K562 (cell line): ENCODE data around the gene ADNP. TPM values are rescaled to one million over a fixed set of nuclear protein-coding genes. Genes with fewer than 3 reads are reported as not detected.
A peak's percentile ranks its signal among the peaks of the same experiment; 100 is the strongest.

Source experiments
- ATAC-seq: fragments of 200-7000 bp; cut with Tn5 transposase; 3 replicates; pipeline ENCODE4 v1.9.1; 2020; ENCODE audit warnings: moderate library complexity
- BruUV-seq: library from RNA; stranded (reverse); fragments of 400-500 nt; replicated peaks from 2 replicates; lab custom pipeline; 2021; lab: Mats Ljungman, UMichigan
- CTCF ChIA-PET: fragments of 300-600 bp; formaldehyde crosslinking; extraction: SDS; loops from one replicate; lab custom pipeline; 2021; ENCODE audit warnings: low intra/inter-chr PET ratio; lab: Yijun Ruan, JAX
- POLR2A ChIA-PET: fragments of 300-600, 350-650 bp; sonication (Branson Sonifier 250); formaldehyde crosslinking; extraction: SDS; loops from one replicate; lab custom pipeline; 2021; ENCODE audit warnings: antibody characterized with exemption, inconsistent platforms; lab: Yijun Ruan, JAX
- DNase-seq, 4 experiments: peaks; one replicate each; pipeline versions ENCODE4 v3.0.0 to v3.0.0-alpha.2; 2011 to 2018; ENCODE audit warnings: low spot score in 3 of 4, mixed read lengths in 3 of 4; ENCODE audit errors: extremely low read depth in 1 of 4
- FAIRE-seq: peaks from 2 replicates; lab custom pipeline; 2011; peaks lifted over from hg19 to GRCh38; lab: Jason Lieb, UNC
- H2AFZ ChIP-seq: 2 replicates; pipeline ENCODE4 v1.6.0; 2011; ENCODE audit warnings: low read depth, low read length, control low read depth, inconsistent platforms
- H3K27ac ChIP-seq: fragments of 200-600 bp; 3 replicates; pipeline ENCODE4 v1.8.0; 2011; ENCODE audit warnings: low read depth, mild to moderate bottlenecking, control low read depth, inconsistent platforms, low read length, moderate library complexity, mixed read lengths; ENCODE audit errors: extremely low read depth
- H3K27me3 ChIP-seq, 2 experiments: fragments of 300-600 bp in 1 of 2; 2 replicates in 1 of 2; 3 replicates in 1 of 2; pipeline versions ENCODE4 v1.6.0 to v1.8.0; 2011; ENCODE audit warnings: inconsistent platforms in 2 of 2, low read length in 2 of 2, mild to moderate bottlenecking in 1 of 2, mixed read lengths in 1 of 2, moderate library complexity in 1 of 2; ENCODE audit not compliant: control insufficient read depth in 2 of 2, insufficient read depth in 2 of 2
- H3K36me3 ChIP-seq: fragments of 300-600 bp; 3 replicates; pipeline ENCODE4 v1.8.0; 2011; ENCODE audit warnings: mild to moderate bottlenecking, low read length, inconsistent platforms; ENCODE audit not compliant: control insufficient read depth, insufficient read depth
- H3K4me1 ChIP-seq, 2 experiments: fragments of 200-600 bp in 1 of 2; replicated peaks in 1 of 2; 2 replicates in 1 of 2; 3 replicates in 1 of 2; pipeline versions ENCODE4 v1.5.1 to v1.8.0; 2011; ENCODE audit warnings: inconsistent platforms in 2 of 2, low read length in 2 of 2, mild to moderate bottlenecking in 1 of 2, mixed read lengths in 1 of 2, moderate library complexity in 1 of 2; ENCODE audit not compliant: control insufficient read depth in 2 of 2, insufficient read depth in 2 of 2
- H3K4me2 ChIP-seq: 2 replicates; pipeline ENCODE4 v1.6.1; 2011; ENCODE audit warnings: low read length, control low read depth, inconsistent platforms, mixed read lengths; ENCODE audit not compliant: insufficient read depth
- H3K4me3 ChIP-seq: fragments of 200-600 bp; sonication (generic), shearing (Covaris generic); 2 replicates; pipeline ENCODE4 v1.5.1; 2016; ENCODE audit warnings: control low read depth, inconsistent platforms
- H3K79me2 ChIP-seq: fragments of 200-600 bp; 3 replicates; pipeline ENCODE4 v1.8.0; 2011; ENCODE audit warnings: low read length, inconsistent platforms; ENCODE audit not compliant: control insufficient read depth, insufficient read depth
- H3K9ac ChIP-seq, 2 experiments: 2 replicates each; pipeline versions ENCODE4 v1.6.0 to v1.6.1; 2011; ENCODE audit warnings: low read depth in 2 of 2, low read length in 2 of 2, control low read depth in 1 of 2, inconsistent platforms in 1 of 2, mild to moderate bottlenecking in 1 of 2, mixed read lengths in 1 of 2; ENCODE audit not compliant: insufficient read depth in 1 of 2
- H3K9me1 ChIP-seq: one replicate; pipeline ENCODE4 v1.6.0; 2011; ENCODE audit warnings: inconsistent platforms, mild to moderate bottlenecking, low read length, moderate library complexity; ENCODE audit not compliant: control insufficient read depth, insufficient read depth
- H3K9me3 ChIP-seq: replicated peaks from 2 replicates; pipeline ENCODE4 v1.5.1; 2011; ENCODE audit warnings: low read depth, low read length, inconsistent platforms; ENCODE audit not compliant: control insufficient read depth, insufficient read depth
- H4K20me1 ChIP-seq: replicated peaks from 2 replicates; pipeline ENCODE4 v1.6.1; 2011; ENCODE audit warnings: low read length, inconsistent platforms, mixed read lengths; ENCODE audit not compliant: control insufficient read depth, insufficient read depth
- CREM ChIP-seq: IDR thresholded peaks from 2 replicates; pipeline ENCODE4 v1.6.1; 2014; ENCODE audit warnings: antibody characterized with exemption, low read depth
- KAT7 ChIP-seq: sonication (generic); formaldehyde crosslinking; IDR thresholded peaks from 2 replicates; pipeline ENCODE4 v1.8.0; 2022; ENCODE audit warnings: missing genetic modification reagents, mild to moderate bottlenecking, borderline replicate concordance
- MEIS2 ChIP-seq: fragments of 450-650 bp; IDR thresholded peaks from 2 replicates; pipeline ENCODE4 v1.6.1; 2014; ENCODE audit warnings: mild to moderate bottlenecking; ENCODE audit not compliant: partially characterized antibody
- PHF20 ChIP-seq: fragments of 450-650 bp; IDR thresholded peaks from 2 replicates; pipeline ENCODE4 v1.6.1; 2018; ENCODE audit not compliant: partially characterized antibody
- SIN3A ChIP-seq, 2 experiments: fragments of 150-350 bp in 1 of 2; IDR thresholded peaks; 2 replicates each; pipeline ENCODE4 v1.6.1; 2011 to 2016; ENCODE audit warnings: borderline replicate concordance in 2 of 2, low read depth in 2 of 2, low read length in 2 of 2, mild to moderate bottlenecking in 2 of 2, moderate library complexity in 2 of 2; ENCODE audit not compliant: control insufficient read depth in 1 of 2
- SRSF3 ChIP-seq: fragments of 200-400 bp; formaldehyde crosslinking; IDR thresholded peaks from 2 replicates; pipeline ENCODE4 v1.6.1; 2016; ENCODE audit warnings: mild to moderate bottlenecking, low read length, moderate library complexity; ENCODE audit not compliant: insufficient read depth
- TEAD4 ChIP-seq, 2 experiments: sonication (generic) in 1 of 2; formaldehyde crosslinking in 1 of 2; IDR thresholded peaks; 2 replicates each; pipeline versions ENCODE4 v1.6.1 to v1.8.0; 2012 to 2022; ENCODE audit warnings: borderline replicate concordance in 1 of 2, inconsistent platforms in 1 of 2, low read length in 1 of 2, mild to moderate bottlenecking in 1 of 2, missing genetic modification reagents in 1 of 2
- YY1 ChIP-seq, 3 experiments: IDR thresholded peaks; 2 replicates each; pipeline ENCODE4 v1.6.1; 2011; ENCODE audit warnings: low read length in 2 of 3, mild to moderate bottlenecking in 2 of 3, moderate library complexity in 2 of 3, borderline replicate concordance in 1 of 3, control low read depth in 1 of 3, low read depth in 1 of 3; ENCODE audit not compliant: insufficient read depth in 3 of 3, insufficient replicate concordance in 2 of 3, control insufficient read depth in 1 of 3, insufficient read length in 1 of 3; ENCODE audit errors: extremely low read depth in 1 of 3
- ZNF232 ChIP-seq: sonication (generic); formaldehyde crosslinking; IDR thresholded peaks from 2 replicates; pipeline ENCODE4 v1.8.0; 2022; ENCODE audit warnings: mild to moderate bottlenecking, missing genetic modification reagents
- WGBS: fragments of 100-300 bp; shearing (Covaris generic); methylation state at CpG from one replicate; pipeline ENCODE4 v1.1.6; 2016; ENCODE audit warnings: low coverage, mixed read lengths; ENCODE audit not compliant: insufficient coverage; ENCODE audit errors: missing lambda C conversion rate; 5-methylcytosine and 5-hydroxymethylcytosine counted together
- in situ Hi-C: fragments of 300-500 bp; cut with MboI; formaldehyde crosslinking; loops from 4 replicates; pipeline ENCODE4 v1.15.0; 2018; ENCODE audit warnings: inconsistent platforms, mixed read lengths
- intact Hi-C: fragments of 100-400 bp; cut with micrococcal nuclease; formaldehyde crosslinking; loops from 2 replicates; pipeline ENCODE4 v1.14.2; 2022
- polyA plus RNA-seq, 8 experiments: library from polyadenylated mRNA; depleted of rRNA in 4 of 8; stranded (reverse) in 5 of 8; unstranded in 3 of 8; fragments of >200 nt; fragmentation: Nextera tagmentation in 2 of 8; fragmentation: Illumina TruSeq in 1 of 8; extraction: Ambion mirVana in 2 of 8; extraction: Trizol in 1 of 8; gene quantifications; 2 replicates each; pipeline versions ENCODE4 v1.2.1 to v1.2.3, GENCODE V29; 2011 to 2014; ENCODE audit warnings: inconsistent platforms in 1 of 8, missing spikeins in 1 of 8
- total RNA-seq, 7 experiments: library from RNA; depleted of rRNA in 6 of 7; stranded (reverse); fragments of >200 nt in 6 of 7; fragmentation: Illumina TruSeq in 2 of 7; extraction: Trizol in 2 of 7; gene quantifications; 2 replicates each; pipeline versions ENCODE4 v1.2.1 to v1.2.3, GENCODE V29; 2011 to 2021; ENCODE audit warnings: low replicate concordance in 1 of 7
- TF ChIP-seq, protein P1 (sequence below), 2 experiments: fragments of 450-650 bp; IDR thresholded peaks; 2 replicates each; pipeline ENCODE4 v1.6.1; 2016
- TF ChIP-seq, protein P2 (sequence below): sonication (generic); formaldehyde crosslinking; IDR thresholded peaks from 2 replicates; pipeline ENCODE4 v1.8.0; 2023; ENCODE audit warnings: missing genetic modification reagents, mild to moderate bottlenecking, borderline replicate concordance

The ADNP gene
- total and polyA plus RNA-seq, 9 of the 15 experiments (the other 6 are each of a cell fraction or from before 2014, with no cell fraction given), result 17.8 to 59.9 (median 25.3) TPM

DNA sequence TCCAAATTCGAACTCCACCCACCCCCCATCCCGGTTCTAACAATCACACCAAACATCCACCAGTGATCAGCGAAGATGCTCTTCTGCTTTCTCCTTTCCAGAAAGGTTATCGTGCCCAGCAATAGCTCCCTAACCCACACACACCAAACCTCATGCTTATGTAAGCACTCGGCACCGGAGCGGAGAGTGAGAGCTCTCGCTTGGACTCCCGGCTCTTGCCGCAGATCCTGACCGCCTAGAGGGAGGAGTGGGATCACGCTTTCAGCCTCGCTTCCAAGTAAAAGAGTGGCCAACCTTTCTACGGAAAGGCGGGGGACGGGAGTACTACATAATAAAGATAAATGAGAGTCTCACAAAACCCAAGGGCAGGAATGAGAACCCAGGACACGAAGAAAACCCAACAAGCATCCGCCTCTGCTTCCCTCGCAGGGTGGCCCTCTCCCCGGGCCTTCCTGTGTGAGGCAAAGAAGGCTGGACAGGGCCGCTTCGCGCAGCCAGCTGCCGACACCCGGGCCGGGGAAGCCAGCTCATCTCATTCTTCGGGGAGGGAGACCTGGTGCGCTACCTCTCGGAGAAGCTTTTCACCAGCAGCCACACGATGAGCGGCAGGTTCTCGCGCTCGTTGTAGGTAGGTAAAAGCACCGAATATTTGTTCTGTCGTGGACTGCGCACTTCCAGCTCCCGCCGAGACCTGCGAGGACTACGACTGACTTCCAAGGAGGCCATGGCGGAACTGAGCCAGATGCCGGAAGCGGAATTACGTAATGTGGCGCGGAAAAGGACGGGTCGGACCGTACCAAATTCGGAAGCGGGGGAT is 26.8 kb upstream of the ADNP start, which contains the start of gene DPM1:
Gene DPM1 (minus strand): TSS at position 735 of the 817 bp plus-strand sequence. CDS start 9 bp downstream, at position 726.
- ATAC-seq, result peak; percentile 84
- BruUV-seq, result no TSS peak
- ChIA-PET CTCF (interaction anchor here (1.0 kb wide), 1 partner anchor 28 kb away, joined by 3 read pairs; no protein-coding TSS in a partner anchor), POLR2A (interaction anchor here (0.6 to 2.0 kb wide), 23 partner anchors 10 to 763 kb away, joined by 3 to 17 read pairs (median 5); partner anchors contain the start of genes ADNP and BCAS4)
- peaks cover 20% of the 10 kb centered on the region for H4K20me1 ChIP-seq
- WGBS, result under 1% methylated on average over 45 of the region's 52 CpGs
- H3K36me3 ChIP-seq, result peaks cover 56% of the 10 kb centered on the region
- peak within 1 kb of the TSS; percentile 95 to 96 for H3K9ac ChIP-seq
- H3K79me2 ChIP-seq, result peaks cover 78% of the 10 kb centered on the region
- H3K4me2 ChIP-seq, result peak within 1 kb of the TSS; percentile 93
- peak within 1 kb of the TSS; percentile 74 for H3K4me3 ChIP-seq
- peak; percentile 94 for FAIRE-seq
- H3K27ac ChIP-seq, result peak within 1 kb of the TSS; percentile 97
- in situ Hi-C loops (no loop called here), intact Hi-C loops (no loop called here)
- H3K27me3 ChIP-seq, result no peaks in the 10 kb centered on the region
- H3K4me1 ChIP-seq, result peaks cover 12 to 19% of the 10 kb centered on the region in 2 experiments; a peak in 4 of 5 replicates
- H3K9me3 ChIP-seq, result no peaks in the 10 kb centered on the region
- peaks cover 8% of the 10 kb centered on the region for H3K9me1 ChIP-seq
- peak; percentile 77 to 93 (median 82) for DNase-seq
- H2AFZ ChIP-seq, result peak within 1 kb of the TSS; percentile 100
- TF ChIP-seq PHF20 (peak; percentile 17), CREM (peak; percentile 93), ZNF232 (CRISPR knock-in tag) (peak; percentile 85), MEIS2 (no peak), YY1 (IDR thresholded peaks at IDR 0.05; ENCODE audit: borderline replicate concordance in 1 of 3, control insufficient read depth in 1 of 3, extremely low read depth in 1 of 3, insufficient read depth in 3 of 3, insufficient read length in 1 of 3, insufficient replicate concordance in 2 of 3, low read depth in 1 of 3, low read length in 2 of 3) (peak; percentile 48 to 92 (median 86)), SRSF3 (no peak), SIN3A (IDR thresholded peaks at IDR 0.05; ENCODE audit: borderline replicate concordance in 2 of 2, control insufficient read depth in 1 of 2, low read depth in 2 of 2, low read length in 2 of 2) (peak; percentile 79 to 82; a peak in 3 of 4 replicates), TEAD4 (IDR thresholded peaks at IDR 0.05; ENCODE audit: low read length) (peak; percentile 14; the same call in 1 of the 2 replicates), TEAD4 (CRISPR knock-in tag; IDR thresholded peaks at IDR 0.05; ENCODE audit: borderline replicate concordance) (no peak), KAT7 (peak; percentile 39; the same call in 1 of the 2 replicates)
- TF ChIP-seq, protein P1, sequence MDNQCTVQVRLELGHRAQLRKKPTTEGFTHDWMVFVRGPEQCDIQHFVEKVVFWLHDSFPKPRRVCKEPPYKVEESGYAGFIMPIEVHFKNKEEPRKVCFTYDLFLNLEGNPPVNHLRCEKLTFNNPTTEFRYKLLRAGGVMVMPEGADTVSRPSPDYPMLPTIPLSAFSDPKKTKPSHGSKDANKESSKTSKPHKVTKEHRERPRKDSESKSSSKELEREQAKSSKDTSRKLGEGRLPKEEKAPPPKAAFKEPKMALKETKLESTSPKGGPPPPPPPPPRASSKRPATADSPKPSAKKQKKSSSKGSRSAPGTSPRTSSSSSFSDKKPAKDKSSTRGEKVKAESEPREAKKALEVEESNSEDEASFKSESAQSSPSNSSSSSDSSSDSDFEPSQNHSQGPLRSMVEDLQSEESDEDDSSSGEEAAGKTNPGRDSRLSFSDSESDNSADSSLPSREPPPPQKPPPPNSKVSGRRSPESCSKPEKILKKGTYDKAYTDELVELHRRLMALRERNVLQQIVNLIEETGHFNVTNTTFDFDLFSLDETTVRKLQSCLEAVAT (IDR thresholded peaks at IDR 0.05), result peak in 1 of 2 experiments; percentile 60; a peak in 1 of 4 replicates
- TF ChIP-seq, protein P2, sequence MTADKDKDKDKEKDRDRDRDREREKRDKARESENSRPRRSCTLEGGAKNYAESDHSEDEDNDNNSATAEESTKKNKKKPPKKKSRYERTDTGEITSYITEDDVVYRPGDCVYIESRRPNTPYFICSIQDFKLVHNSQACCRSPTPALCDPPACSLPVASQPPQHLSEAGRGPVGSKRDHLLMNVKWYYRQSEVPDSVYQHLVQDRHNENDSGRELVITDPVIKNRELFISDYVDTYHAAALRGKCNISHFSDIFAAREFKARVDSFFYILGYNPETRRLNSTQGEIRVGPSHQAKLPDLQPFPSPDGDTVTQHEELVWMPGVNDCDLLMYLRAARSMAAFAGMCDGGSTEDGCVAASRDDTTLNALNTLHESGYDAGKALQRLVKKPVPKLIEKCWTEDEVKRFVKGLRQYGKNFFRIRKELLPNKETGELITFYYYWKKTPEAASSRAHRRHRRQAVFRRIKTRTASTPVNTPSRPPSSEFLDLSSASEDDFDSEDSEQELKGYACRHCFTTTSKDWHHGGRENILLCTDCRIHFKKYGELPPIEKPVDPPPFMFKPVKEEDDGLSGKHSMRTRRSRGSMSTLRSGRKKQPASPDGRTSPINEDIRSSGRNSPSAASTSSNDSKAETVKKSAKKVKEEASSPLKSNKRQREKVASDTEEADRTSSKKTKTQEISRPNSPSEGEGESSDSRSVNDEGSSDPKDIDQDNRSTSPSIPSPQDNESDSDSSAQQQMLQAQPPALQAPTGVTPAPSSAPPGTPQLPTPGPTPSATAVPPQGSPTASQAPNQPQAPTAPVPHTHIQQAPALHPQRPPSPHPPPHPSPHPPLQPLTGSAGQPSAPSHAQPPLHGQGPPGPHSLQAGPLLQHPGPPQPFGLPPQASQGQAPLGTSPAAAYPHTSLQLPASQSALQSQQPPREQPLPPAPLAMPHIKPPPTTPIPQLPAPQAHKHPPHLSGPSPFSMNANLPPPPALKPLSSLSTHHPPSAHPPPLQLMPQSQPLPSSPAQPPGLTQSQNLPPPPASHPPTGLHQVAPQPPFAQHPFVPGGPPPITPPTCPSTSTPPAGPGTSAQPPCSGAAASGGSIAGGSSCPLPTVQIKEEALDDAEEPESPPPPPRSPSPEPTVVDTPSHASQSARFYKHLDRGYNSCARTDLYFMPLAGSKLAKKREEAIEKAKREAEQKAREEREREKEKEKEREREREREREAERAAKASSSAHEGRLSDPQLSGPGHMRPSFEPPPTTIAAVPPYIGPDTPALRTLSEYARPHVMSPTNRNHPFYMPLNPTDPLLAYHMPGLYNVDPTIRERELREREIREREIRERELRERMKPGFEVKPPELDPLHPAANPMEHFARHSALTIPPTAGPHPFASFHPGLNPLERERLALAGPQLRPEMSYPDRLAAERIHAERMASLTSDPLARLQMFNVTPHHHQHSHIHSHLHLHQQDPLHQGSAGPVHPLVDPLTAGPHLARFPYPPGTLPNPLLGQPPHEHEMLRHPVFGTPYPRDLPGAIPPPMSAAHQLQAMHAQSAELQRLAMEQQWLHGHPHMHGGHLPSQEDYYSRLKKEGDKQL, result peak; percentile 37; the same call in 1 of the 2 replicates
